ENCODE measurements around the gene TBX19. TPM values are rescaled to one million over a fixed set of nuclear protein-coding genes. Genes with fewer than 3 reads are reported as not detected.

TBX19 gene
- total RNA-seq, 4 donors from 2014 or later: 1.2 to 2.9 (median 2.5) TPM

DNA sequence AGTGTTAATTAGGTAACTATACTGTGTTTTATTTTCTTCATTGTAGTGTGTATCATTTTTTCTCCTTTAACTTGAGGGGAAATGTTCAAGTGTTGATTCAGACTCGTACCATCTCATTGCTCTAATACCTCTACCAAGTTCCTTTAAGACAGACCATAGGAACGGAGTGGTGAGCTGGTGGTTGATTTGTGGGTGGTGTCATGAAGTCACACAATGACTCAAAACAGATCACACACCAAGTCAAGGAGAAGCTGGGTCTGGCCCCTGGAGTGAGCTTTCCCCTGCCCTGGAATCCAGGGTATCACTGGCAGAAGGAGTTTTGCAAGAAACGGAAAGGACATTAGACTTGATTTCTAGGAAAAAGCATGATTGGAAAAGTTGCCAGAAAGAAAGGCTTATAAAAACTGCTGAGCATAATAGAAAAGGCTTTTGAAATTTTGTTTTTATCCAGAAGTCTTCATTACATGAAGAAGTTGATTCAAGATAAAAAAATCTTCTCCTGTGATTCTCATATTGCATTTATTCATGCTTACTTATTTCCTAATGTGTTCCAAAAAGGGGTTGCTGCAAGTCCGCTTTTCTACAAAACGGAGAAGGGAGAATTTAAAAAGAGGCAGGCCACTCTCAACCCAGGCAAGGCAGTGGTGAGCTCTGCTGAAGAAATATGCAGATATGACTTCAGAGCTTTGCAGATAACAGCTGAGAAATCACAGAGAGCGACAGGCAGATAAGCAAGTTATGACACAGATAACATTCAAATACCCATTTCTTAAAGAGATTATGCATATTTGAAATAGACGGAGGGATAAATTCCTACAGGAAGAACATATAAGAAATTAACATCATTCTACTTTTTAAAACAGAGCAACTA is 79.7 kb downstream of the TBX19 start:
- intact Hi-C loops (cut with DNase I; ENCODE audit: low total_unique reads): no loop called here
- Histone ChIP-seq H3K36me3 (no peaks in the 10 kb centered on the region), H3K4me3 (no peak overlapping the region), H3K4me1 (peaks cover 0 to 3% (median 0%) of the 10 kb centered on the region in 4 donors), H3K27ac (no peak overlapping the region), H3K9me3 (no peaks in the 10 kb centered on the region), H3K27me3 (no peaks in the 10 kb centered on the region)
- WGBS, 2 donors (ENCODE audit: low coverage in 1 of 2): 72 to 83% methylated on average over 6 to 7 of the region's 7 CpGs
- in situ Hi-C loops (cut with MboI; ENCODE audit: low pct_ligation_motif_present in 1 of 4, low pct_unique_long_range_greater_than_20kb in 1 of 4, low sequenced_read_pairs in 3 of 4): no loop called here
- DNase-seq: no peak
- TF ChIP-seq EP300 (IDR thresholded peaks at IDR 0.05; ENCODE audit: low read depth) (no peak), POLR2AphosphoS5 (IDR thresholded peaks at IDR 0.05) (no peak), POLR2A (IDR thresholded peaks at IDR 0.05) (no peak)
- TF ChIP-seq, protein P1, sequence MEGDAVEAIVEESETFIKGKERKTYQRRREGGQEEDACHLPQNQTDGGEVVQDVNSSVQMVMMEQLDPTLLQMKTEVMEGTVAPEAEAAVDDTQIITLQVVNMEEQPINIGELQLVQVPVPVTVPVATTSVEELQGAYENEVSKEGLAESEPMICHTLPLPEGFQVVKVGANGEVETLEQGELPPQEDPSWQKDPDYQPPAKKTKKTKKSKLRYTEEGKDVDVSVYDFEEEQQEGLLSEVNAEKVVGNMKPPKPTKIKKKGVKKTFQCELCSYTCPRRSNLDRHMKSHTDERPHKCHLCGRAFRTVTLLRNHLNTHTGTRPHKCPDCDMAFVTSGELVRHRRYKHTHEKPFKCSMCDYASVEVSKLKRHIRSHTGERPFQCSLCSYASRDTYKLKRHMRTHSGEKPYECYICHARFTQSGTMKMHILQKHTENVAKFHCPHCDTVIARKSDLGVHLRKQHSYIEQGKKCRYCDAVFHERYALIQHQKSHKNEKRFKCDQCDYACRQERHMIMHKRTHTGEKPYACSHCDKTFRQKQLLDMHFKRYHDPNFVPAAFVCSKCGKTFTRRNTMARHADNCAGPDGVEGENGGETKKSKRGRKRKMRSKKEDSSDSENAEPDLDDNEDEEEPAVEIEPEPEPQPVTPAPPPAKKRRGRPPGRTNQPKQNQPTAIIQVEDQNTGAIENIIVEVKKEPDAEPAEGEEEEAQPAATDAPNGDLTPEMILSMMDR (IDR thresholded peaks at IDR 0.05): no peak

DNA sequence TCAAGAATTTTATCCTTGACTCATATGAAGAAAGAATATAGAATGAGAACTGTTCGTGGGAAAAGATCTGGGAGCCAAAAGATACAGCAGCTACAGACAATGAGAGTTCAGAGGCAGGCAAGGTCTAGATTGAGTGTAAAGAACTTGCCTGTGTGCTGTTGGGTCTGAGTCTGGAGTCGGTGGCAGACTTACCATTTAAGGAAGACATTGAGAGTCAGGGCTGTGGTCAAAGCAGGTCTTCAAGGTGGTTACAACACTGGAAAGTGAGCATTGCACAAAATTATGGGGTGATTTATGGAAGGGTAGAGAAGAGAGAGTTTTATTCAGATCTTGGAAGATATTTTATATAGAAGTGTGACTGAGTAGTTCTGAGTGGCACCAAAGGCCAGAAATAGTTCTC is 80.6 kb downstream of the TBX19 start:
- WGBS, 2 donors (ENCODE audit: low coverage in 1 of 2): 50 to 70% methylated on average over 2 of the region's 2 CpGs
- H3K27me3 ChIP-seq: no peaks in the 10 kb centered on the region
- no peak overlapping the region for H3K27ac ChIP-seq
- DNase-seq: no peak
- TF ChIP-seq EP300 (IDR thresholded peaks at IDR 0.05; ENCODE audit: low read depth) (no peak), POLR2AphosphoS5 (IDR thresholded peaks at IDR 0.05) (no peak), POLR2A (IDR thresholded peaks at IDR 0.05) (no peak)
- intact Hi-C loops (cut with DNase I; ENCODE audit: low total_unique reads): no loop called here
- in situ Hi-C loops (cut with MboI; ENCODE audit: low pct_ligation_motif_present in 1 of 4, low pct_unique_long_range_greater_than_20kb in 1 of 4, low sequenced_read_pairs in 3 of 4): no loop called here
- peaks cover 0 to 3% (median 0%) of the 10 kb centered on the region in 4 donors for H3K4me1 ChIP-seq
- H3K9me3 ChIP-seq: no peaks in the 10 kb centered on the region
- no peaks in the 10 kb centered on the region for H3K36me3 ChIP-seq
- H3K4me3 ChIP-seq: no peak overlapping the region

DNA sequence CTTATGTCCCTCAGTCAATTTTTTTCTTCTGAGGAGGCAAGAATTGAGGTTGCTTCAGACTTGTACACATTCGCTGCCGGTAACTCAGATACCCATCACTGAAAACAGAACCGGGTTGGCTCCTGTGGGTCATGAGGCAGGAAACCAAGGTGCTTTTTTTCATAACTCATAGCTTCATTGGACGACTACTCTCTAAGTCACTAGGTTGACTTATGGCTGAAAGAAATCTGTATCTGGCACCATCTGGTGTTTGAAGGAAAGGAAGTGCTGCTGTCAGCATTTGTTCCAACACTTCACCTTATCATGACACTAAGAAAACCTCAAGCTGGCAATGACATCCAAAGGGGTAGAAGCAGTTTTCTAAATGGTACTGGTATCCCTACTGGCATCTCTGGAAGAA is 82.3 kb downstream of the TBX19 start:
- intact Hi-C loops (cut with DNase I; ENCODE audit: low total_unique reads) (no loop called here), in situ Hi-C loops (cut with MboI; ENCODE audit: low pct_ligation_motif_present in 1 of 4, low pct_unique_long_range_greater_than_20kb in 1 of 4, low sequenced_read_pairs in 3 of 4) (no loop called here)
- WGBS, 2 donors (ENCODE audit: low coverage in 1 of 2): 73% methylated on average over 4 of the region's 4 CpGs; no CpG with 5 or more reads in 1 of the 2 donors
- Histone ChIP-seq H3K4me1 (peaks cover 0 to 3% (median 0%) of the 10 kb centered on the region in 4 donors), H3K27ac (no peak overlapping the region), H3K9me3 (no peaks in the 10 kb centered on the region), H3K27me3 (no peaks in the 10 kb centered on the region), H3K36me3 (no peaks in the 10 kb centered on the region), H3K4me3 (no peak overlapping the region)
- no peak for DNase-seq
- TF ChIP-seq POLR2A (IDR thresholded peaks at IDR 0.05) (no peak), POLR2AphosphoS5 (IDR thresholded peaks at IDR 0.05) (no peak), EP300 (IDR thresholded peaks at IDR 0.05; ENCODE audit: low read depth) (no peak)
- TF ChIP-seq, protein P1 (IDR thresholded peaks at IDR 0.05): no peak

Small RNAs within 50 kb of the gene (small RNA-seq; reads per million reads assigned to genes)
- gene RNU6-1310P: 0 reads per million in 4 donors

Other genes starting within 250 kb of the TBX19 start
- 1 to 10 TPM in 3 of 4 donors, under 1 TPM in 1; 0.60 to 3.3 (median 2.8) TPM for gene GPR161, start 143.9 kb upstream of the TBX19 start, total RNA-seq
- gene TIPRL, start 101.9 kb upstream of the TBX19 start, total RNA-seq: 10 to 100 TPM in 3 of 4 donors, 1 to 10 TPM in 1; 4.0 to 24.0 (median 19.6) TPM
- gene SFT2D2, start 54.9 kb upstream of the TBX19 start, total RNA-seq: 10 to 100 TPM; 19.1 to 51.1 (median 38.2) TPM

All from transverse colon (tissue), 4 donors.